IPS-20b (cell line): Measurements from ENCODE around the gene PLVAP.

ENCODE experiments used
- H3K27ac ChIP-seq: one replicate; pipeline ENCODE4 v1.5.1; 2013; ENCODE audit warnings: low read length
- H3K27me3 ChIP-seq: 2 replicates; pipeline ENCODE4 v1.6.1; 2013; ENCODE audit warnings: mild to moderate bottlenecking, low read length, inconsistent platforms; ENCODE audit not compliant: insufficient read depth
- H3K36me3 ChIP-seq: 2 replicates; pipeline ENCODE4 v1.6.1; 2013; ENCODE audit warnings: low read depth, mild to moderate bottlenecking, inconsistent platforms, low read length, moderate library complexity; ENCODE audit not compliant: insufficient read depth
- H3K4me1 ChIP-seq: 2 replicates; pipeline ENCODE4 v1.6.1; 2013; ENCODE audit warnings: mild to moderate bottlenecking, control low read depth, inconsistent platforms, low read length, moderate library complexity; ENCODE audit not compliant: insufficient read depth
- H3K4me3 ChIP-seq: 2 replicates; pipeline ENCODE4 v1.5.1; 2013; ENCODE audit warnings: mild to moderate bottlenecking, low read length, inconsistent platforms
- H3K9ac ChIP-seq: 2 replicates; pipeline ENCODE4 v1.6.1; 2013; ENCODE audit warnings: low read depth, mild to moderate bottlenecking, inconsistent platforms, low read length, moderate library complexity
- H3K9me3 ChIP-seq: 2 replicates; pipeline ENCODE4 v1.6.1; 2013; ENCODE audit warnings: mild to moderate bottlenecking, low read depth, low read length, inconsistent platforms; ENCODE audit not compliant: insufficient read depth

PLVAP gene

DNA sequence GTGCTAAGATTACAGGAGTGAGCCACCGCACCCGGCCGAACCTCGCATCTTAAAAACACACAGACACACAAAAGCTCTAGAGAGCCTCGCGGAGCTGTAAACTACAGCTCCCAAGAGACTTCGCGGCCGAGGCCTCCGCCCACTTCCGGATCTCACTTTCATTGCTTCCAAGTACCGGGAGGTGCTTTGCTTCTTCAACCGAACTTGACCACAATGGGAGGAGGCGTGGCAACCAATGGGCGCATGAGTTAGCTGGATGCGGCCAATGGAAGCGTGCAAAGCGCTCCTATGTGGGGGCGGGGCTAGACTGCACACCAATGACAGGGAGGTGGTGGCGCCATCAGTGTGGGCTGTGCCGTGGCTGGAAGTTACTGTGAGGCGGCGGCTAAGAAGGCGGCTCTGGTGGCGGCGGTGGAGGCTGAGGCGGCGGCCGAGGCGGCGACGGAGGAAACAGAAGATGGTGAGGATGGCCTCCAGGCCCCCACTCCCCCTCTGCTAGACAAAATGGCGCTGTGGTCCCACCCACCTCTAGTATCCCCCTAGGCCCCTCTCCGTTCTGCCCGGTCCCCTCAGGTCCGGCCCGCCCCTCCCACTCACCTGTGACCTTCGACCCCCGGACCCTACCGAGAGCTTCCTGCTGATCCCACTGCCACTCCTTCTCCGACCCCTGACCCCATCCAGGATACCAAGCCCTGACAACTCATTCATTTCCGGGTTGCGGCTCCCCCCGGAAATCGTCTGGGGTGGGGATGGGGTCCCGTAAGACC lies 67.8 kb downstream of the PLVAP start, which contains the start of gene DDA1:
Gene DDA1, plus strand, starts transcription at position 366 of the 767 bp plus-strand sequence. Its CDS starts 92 bp downstream, at position 458.
- Histone ChIP-seq H3K27ac (no peak within 1 kb of the TSS), H3K36me3 (peaks cover 16% of the 10 kb centered on the region), H3K9me3 (no peaks in the 10 kb centered on the region), H3K4me3 (peak within 1 kb of the TSS; percentile 77), H3K27me3 (no peaks in the 10 kb centered on the region), H3K4me1 (peaks cover 7% of the 10 kb centered on the region; the same call in 1 of the 2 replicates), H3K9ac (peak within 1 kb of the TSS; percentile 75; the same call in 1 of the 2 replicates)

DNA sequence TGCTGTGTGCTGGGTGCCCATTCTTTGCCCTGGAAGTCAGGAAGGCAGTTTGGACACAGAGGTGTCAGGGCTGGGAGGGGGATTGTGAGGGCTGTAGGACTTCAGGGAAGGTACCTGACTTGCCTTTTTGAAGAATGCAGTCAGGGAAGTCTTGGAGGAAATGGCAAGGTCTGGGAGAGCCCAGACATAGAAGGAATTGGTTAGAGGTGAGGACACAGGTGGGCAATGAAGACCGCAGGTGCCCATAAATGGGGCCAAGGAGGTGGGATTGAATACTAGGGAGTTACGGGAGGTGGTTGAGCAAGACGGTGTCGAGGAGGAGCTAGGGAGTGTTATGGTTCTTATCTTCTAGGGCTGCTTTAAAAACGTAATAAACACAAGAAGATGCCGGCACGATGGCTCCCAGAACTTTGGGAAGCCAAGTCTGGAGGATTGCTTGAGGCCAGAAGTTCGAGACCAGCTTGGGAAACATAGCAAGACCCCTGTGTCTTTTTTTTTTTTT lies 69.2 kb downstream of the PLVAP start:
- no peaks in the 10 kb centered on the region for H3K9me3 ChIP-seq

GRCh38 chr19:17306285-17306714 lies 70.8 kb downstream of the PLVAP start:
- no peaks in the 10 kb centered on the region for H3K27me3 ChIP-seq
- H3K36me3 ChIP-seq = no peaks in the 10 kb centered on the region
- H3K27ac ChIP-seq = peak overlapping the region; percentile 79
- H3K4me1 ChIP-seq = peaks cover 15% of the 10 kb centered on the region; the same call in 1 of the 2 replicates
- peak overlapping the region; percentile 97 for H3K9ac ChIP-seq
- peak overlapping the region; percentile 98 for H3K4me3 ChIP-seq
- no peaks in the 10 kb centered on the region for H3K9me3 ChIP-seq

More for the DNA sequence above, 69.2 kb downstream of the PLVAP start:
- Histone ChIP-seq H3K27ac (no peak overlapping the region), H3K4me3 (no peak overlapping the region), H3K4me1 (peaks cover 15% of the 10 kb centered on the region; the same call in 1 of the 2 replicates), H3K36me3 (peaks cover 7% of the 10 kb centered on the region; the same call in 1 of the 2 replicates), H3K9ac (no peak overlapping the region), H3K27me3 (no peaks in the 10 kb centered on the region)

DNA sequence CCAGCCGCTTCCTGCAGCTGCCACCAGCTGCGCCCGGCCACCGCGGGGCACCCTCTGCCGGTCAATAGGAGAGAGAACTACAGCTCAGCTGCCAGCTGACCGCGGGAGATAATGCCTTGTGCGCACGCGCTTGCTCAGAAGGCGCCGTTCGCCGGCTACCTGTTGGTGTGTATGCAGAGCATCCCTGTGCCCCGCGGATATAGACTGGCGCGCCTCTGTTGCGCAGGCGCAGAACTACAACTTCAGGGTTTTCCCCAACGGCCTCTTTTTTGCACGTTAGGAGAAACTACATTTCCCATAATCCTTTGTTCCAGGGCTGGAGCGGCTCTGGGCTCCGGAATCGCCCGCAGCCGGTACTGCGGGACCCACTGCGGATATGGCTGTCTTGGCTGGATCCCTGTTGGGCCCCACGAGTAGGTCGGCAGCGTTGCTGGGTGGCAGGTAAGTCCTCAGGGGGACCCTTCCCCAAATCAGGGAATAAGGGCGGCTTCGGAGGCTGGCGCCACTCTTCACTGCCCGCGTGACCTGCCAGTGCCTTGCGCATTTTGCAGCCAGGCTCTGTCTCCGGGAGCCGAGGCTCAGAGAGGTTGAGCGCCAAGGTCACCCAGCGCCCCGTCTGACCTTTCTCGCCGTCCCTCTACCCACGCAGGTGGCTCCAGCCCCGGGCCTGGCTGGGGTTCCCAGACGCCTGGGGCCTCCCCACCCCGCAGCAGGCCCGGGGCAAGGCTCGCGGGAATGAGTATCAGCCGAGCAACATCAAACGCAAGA lies 71.4 kb downstream of the PLVAP start, which contains the start of gene MRPL34:
Gene MRPL34, plus strand, starts transcription at position 356 of the 768 bp plus-strand sequence. Its CDS starts 21 bp downstream, at position 377.
- H3K4me1 ChIP-seq = peaks cover 15% of the 10 kb centered on the region; the same call in 1 of the 2 replicates
- no peaks in the 10 kb centered on the region for H3K36me3 ChIP-seq
- peak within 1 kb of the TSS; percentile 79 for H3K27ac ChIP-seq
- H3K9me3 ChIP-seq = no peaks in the 10 kb centered on the region
- peak within 1 kb of the TSS; percentile 97 for H3K9ac ChIP-seq
- H3K27me3 ChIP-seq = no peaks in the 10 kb centered on the region
- peak within 1 kb of the TSS; percentile 98 for H3K4me3 ChIP-seq

DNA sequence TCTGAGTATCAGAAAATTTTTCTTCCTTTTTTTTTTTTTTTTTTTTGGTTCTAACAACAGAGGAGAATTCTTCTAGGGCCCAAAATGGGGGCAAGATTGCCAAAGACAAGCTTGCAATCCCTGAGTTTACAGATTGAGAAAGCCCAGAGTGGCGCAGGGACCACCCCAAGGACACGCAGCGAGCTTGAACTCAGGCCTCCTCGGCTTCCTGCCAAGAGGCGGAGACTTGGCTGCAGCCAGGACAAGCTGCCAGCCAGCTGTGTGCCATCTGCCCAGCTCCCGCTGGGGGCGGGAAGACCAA lies 72.0 kb downstream of the PLVAP start:
- Histone ChIP-seq H3K4me1 (peaks cover 13% of the 10 kb centered on the region; the same call in 1 of the 2 replicates), H3K27ac (no peak overlapping the region), H3K9me3 (no peaks in the 10 kb centered on the region), H3K36me3 (no peaks in the 10 kb centered on the region), H3K4me3 (peak overlapping the region; percentile 45; the same call in 1 of the 2 replicates), H3K9ac (no peak overlapping the region), H3K27me3 (no peaks in the 10 kb centered on the region)

DNA sequence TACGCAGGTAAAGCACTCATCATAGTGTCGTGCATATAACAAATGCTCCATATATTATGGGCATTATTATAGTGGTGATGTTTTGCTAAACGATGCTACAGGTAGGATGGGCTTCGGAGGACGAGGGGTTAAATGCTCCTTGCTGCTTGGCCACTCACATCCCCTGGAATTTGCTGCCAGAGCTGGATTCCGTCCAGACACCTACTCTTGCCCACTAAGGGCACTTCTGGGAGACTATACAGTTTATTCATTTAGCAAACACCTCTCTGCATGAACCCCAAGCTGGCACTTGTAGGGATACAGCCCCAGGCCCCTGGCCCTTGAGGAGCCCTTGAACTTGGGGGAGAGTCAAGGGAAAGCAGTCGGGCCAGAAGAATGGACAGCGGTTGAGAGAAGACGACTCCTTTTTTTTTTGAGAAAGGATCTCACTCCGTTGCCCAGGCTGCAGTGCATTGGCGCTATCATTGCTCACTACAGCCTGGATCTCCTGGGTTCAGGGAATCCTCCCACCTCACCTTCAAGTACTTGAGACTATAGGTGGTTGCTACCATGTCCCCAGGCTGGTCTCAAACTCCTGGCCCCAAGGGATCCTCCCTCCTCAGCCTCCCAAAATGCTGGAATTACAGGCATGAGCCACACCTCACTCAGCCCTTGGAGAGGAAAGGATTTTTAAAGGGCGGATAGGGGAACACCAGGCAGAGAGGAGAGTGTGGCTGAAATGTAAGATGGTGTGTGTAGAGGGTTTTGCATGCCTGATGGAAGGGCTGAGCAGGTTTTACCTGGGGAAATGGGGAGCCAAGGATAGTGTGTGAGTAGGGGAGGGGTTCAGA lies 72.5 kb downstream of the PLVAP start:
- peak overlapping the region; percentile 45; the same call in 1 of the 2 replicates for H3K4me3 ChIP-seq

GRCh38 chr19:17303940-17304267 lies 73.2 kb downstream of the PLVAP start:
- Histone ChIP-seq H3K27ac (no peak overlapping the region), H3K27me3 (no peaks in the 10 kb centered on the region), H3K4me3 (peak overlapping the region; percentile 43; the same call in 1 of the 2 replicates), H3K9ac (no peak overlapping the region), H3K9me3 (no peaks in the 10 kb centered on the region), H3K36me3 (0 out of 2 replicates have a peak, but pooled peaks cover under 1% of the 10 kb centered on the region), H3K4me1 (peaks cover 13% of the 10 kb centered on the region; the same call in 1 of the 2 replicates)

More for the DNA sequence above, 72.5 kb downstream of the PLVAP start:
- Histone ChIP-seq H3K27me3 (no peaks in the 10 kb centered on the region), H3K36me3 (no peaks in the 10 kb centered on the region), H3K4me1 (peaks cover 13% of the 10 kb centered on the region; the same call in 1 of the 2 replicates), H3K9me3 (no peaks in the 10 kb centered on the region), H3K9ac (no peak overlapping the region), H3K27ac (no peak overlapping the region)

- Histone ChIP-seq H3K27ac (no peak within 1 kb of the TSS), H3K4me1 (peaks cover 13% of the 10 kb centered on the region; the same call in 1 of the 2 replicates), H3K9ac (peak within 1 kb of the TSS; percentile 66)
These were observed 73.8 kb downstream of the PLVAP start, which contains the start of gene ABHD8 for GRCh38 chr19:17303167-17303939. Gene ABHD8, minus strand, starts transcription at chr19:17303425. Its CDS starts 1,809 bp downstream, at chr19:17301616.

GRCh38 chr19:17302391-17303166 lies 74.6 kb downstream of the PLVAP start:
- Histone ChIP-seq H3K27ac (no peak overlapping the region), H3K27me3 (no peaks in the 10 kb centered on the region), H3K9me3 (peaks cover 5% of the 10 kb centered on the region), H3K9ac (peak overlapping the region; percentile 66), H3K4me3 (peak overlapping the region; percentile 68; the same call in 1 of the 2 replicates), H3K4me1 (peaks cover 13% of the 10 kb centered on the region; the same call in 1 of the 2 replicates), H3K36me3 (peaks cover 8% of the 10 kb centered on the region)

More at GRCh38 chr19:17303167-17303939, 73.8 kb downstream of the PLVAP start, which contains the start of gene ABHD8:
- Histone ChIP-seq H3K4me3 (peak within 1 kb of the TSS; percentile 68; the same call in 1 of the 2 replicates), H3K27me3 (no peaks in the 10 kb centered on the region), H3K9me3 (peaks cover 2% of the 10 kb centered on the region), H3K36me3 (peaks cover 5% of the 10 kb centered on the region)
